GM18858 (cell line): ENCODE data around the gene CPLX4.
A peak's percentile ranks its signal among the peaks of the same experiment; 100 is the strongest.

Experiments used
- ATAC-seq: cut with Tn5 transposase; IDR thresholded peaks from one replicate; pipeline ENCODE4 v1.9.1; 2021; ENCODE audit not compliant: unreplicated experiment

Gene CPLX4, protein sequence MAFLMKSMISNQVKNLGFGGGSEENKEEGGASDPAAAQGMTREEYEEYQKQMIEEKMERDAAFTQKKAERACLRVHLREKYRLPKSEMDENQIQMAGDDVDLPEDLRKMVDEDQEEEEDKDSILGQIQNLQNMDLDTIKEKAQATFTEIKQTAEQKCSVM

GRCh38 chr18:59318460-59319050 lies at the start of gene CPLX4:
Gene CPLX4, minus strand, starts transcription at chr18:59318649. Its CDS starts 187 bp downstream, at chr18:59318462.
- no peak for ATAC-seq

- no peak for ATAC-seq
These were observed 41.9 kb upstream of the CPLX4 start for GRCh38 chr18:59360381-59360780.

- peak; percentile 6 for ATAC-seq
These were observed 41.1 kb upstream of the CPLX4 start for GRCh38 chr18:59359576-59359952.

DNA sequence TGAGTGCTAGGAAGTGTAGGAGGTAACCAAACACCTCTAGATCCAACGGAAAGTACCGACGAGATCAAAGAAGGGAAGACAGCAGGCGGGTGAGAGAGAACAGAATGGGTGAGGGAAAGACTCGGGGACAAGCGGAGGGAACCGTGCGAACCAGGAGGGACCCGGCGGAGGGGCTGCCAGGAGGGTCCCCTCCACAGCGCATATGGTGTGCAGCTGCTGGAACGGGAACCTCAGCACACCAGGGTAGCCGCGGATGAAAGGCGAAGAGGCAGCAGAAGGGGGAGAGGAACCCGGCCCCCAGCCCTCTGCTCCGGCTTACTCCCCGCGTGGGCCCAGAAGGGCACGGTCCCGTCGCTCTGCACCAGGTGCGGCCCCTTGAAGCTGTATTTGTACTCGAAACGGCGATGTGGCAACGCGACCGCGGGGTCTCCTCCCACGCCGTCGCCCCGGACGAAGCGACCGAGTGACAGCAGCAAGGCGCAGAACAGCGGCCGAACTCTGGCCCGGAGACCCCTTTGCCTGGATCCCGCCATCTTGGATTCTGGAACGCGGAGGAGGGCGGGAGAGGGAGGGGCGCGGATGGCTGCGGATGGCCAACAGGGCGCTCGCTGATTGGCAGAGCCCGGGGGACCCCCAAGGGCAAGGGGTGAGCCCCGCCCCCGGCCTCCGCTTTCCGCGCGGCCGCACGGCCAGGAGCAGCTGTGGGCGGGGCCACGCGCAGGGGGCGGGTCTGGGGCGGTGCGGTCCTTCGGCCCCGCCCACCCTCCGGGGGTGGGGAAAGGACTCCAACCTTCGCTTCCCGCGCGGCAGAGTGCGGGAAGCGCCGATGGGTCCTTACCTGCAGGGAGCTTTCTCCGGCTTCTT lies 40.5 kb upstream of the CPLX4 start, which contains the start of gene LMAN1:
TSS of gene LMAN1 (minus strand) at position 554 of the 864 bp plus-strand sequence. CDS start at position 533, 21 bp downstream.
- peak; percentile 85 for ATAC-seq

DNA sequence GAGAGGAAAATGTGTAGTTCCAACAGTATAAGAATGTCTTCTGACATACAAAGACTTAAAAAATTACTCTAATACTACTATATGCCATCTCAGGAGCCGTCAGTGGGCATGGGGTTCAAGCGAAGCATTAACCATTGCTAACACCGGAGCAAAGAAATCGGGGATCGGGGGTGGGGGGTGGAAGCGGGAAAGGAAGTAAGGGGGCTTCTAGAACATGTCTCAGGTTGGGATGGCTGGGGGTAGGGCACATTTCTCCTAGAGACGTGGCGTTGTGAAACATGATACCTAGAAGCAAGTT lies 39.9 kb upstream of the CPLX4 start:
- no peak for ATAC-seq

DNA sequence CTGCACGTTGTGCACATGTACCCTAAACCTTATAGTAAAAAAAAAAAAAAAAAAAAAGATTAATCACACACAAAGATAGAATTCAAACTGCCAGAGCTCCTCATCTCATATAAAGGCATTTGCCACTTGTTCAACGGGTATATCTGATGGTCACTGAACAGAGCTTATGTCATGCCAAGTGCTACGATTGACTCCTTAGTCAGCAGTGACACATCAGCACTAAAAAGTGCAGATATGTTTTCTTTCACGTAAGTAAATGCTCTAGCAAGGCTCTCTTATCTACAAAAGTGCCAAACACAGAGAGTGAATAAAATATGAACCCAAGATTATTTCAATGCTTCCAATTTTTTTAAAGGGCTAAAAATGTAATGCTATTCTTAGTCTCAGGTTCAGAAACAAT lies 39.5 kb upstream of the CPLX4 start:
- no peak for ATAC-seq

DNA sequence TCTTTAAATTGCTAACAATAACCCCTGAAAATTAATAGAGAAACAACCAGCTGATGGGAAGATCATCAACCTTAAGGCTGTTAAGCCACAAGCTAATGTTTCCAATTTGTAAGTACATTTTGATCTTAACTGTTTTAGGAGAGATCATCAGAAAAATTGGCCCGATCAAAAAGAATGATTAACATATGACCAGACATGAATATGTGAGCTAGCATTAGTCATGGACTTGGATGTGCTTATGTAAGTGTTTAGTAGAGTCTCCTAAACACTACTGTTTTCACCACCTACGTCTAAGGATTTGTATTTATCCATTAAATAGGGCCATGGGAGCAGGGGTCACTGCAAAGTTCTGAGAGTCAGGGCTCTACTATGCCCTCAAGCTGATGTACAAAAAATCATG lies 36.3 kb upstream of the CPLX4 start:
- no peak for ATAC-seq

DNA sequence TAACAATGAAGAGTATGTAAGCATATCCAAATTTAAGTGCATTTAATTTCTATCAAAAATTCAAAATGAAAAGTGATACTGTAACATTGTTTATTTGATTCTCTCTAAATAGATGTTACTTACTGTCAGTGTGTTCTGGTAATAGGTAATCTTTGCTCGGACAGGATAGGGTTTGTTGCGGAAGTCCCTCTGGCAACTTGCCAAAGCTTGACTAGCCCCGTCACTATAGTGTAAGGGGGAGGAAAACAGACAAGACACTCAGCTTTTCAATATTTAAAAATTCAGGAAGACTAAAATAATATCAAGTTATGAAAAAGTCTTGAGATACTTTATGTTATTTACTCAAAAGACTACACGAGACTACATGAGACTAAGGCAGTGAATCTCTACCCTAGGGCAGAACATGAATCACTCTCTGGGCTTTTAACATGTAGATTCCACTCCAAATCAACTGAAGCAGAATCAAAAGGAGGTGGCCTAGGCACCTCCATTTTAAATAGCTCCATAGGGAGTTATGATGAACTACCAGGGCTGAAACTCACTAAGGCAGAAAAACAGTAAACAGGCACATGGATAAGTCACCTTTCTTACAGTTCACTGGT lies 34.7 kb upstream of the CPLX4 start:
- no peak for ATAC-seq

DNA sequence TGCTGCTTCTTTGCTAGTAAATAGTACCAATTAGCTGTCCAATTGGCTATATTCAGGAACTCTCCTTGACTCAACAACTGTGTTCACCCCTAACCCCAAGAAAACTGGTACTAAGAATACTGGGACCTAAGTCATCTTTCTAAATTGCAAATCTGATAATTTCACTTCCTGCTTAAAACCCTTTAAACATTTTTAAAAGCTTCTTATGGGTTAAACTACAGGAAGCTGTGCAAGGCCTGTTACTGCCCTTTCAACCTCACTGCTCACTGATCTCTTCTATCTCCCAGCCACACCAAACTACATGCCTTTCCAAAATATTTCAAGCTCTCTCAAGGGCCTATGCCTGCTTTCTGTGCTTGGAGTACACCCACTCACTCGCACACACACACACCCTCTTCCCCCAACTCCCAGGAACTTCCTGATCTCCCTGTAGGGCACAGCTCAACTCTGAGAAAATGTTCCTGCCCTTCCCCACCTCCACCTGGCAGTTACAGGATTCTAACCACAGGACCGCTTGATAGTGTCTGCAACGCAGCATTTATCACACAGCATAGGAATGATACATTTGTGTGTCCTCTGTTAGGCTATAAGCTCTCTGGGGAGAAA lies 33.9 kb upstream of the CPLX4 start:
- peak; percentile 37 for ATAC-seq

GRCh38 chr18:59345556-59345955 lies 27.1 kb upstream of the CPLX4 start:
- ATAC-seq: no peak

- ATAC-seq: no peak
These were observed 26.5 kb upstream of the CPLX4 start for GRCh38 chr18:59344996-59345395.

DNA sequence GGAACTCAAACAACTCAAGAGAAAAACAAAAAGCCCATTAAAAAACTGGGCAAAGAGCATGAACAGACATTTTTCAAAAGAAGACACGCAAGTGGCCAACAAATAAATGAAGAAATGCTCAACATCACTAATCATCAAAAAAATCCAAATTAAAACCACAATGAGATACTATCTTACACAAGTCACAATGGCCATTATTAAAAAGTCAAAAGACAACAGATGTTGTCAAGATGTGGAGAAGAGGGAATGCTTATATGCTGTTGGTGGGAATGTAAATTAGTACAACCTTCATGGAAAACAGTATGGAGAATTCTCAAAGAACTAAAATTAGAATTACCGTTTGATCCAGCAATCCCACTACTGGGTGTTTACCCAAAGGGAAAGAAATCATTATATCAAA lies 25.5 kb upstream of the CPLX4 start:
- no peak for ATAC-seq

DNA sequence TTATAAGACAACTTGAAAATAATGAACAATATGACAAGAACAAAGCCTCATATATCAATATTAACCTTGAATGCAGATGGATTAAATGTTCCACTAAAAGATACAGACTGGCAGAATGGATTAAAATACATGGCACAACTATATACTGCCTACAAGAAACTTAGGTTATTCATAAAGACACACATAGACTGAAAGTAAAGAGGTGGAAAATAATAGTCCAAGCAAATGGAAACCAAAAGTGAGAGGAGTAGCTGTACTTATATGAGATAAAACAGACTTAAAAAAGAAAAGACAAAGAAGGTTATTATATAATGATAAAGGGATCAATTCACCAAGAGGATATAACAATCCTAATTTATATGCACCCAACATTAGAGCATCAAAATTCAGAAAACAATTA lies 22.4 kb upstream of the CPLX4 start:
- peak; percentile 42 for ATAC-seq

GRCh38 chr18:59340312-59340711 lies 21.9 kb upstream of the CPLX4 start:
- no peak for ATAC-seq

GRCh38 chr18:59332986-59333385 lies 14.5 kb upstream of the CPLX4 start:
- no peak for ATAC-seq

GRCh38 chr18:59328683-59329082 lies 10.2 kb upstream of the CPLX4 start:
- ATAC-seq: no peak

GRCh38 chr18:59325965-59326364 lies 7.5 kb upstream of the CPLX4 start:
- no peak for ATAC-seq

DNA sequence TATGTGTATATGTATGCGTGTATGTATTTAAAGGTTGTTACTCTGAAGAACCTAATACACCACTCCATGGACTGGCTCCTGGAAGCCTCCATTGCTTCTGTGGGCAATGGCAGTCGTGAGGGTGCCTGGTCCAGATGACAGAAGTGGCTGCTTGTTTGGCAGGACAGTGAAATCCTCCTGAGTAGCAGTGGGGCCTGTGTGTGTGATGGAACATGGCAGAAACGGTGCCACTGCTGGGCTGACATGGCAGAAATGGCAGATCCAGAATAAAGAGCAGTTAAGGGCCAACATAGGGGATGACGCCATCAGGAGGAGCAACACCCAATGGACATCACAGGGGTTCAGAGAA lies 6.1 kb upstream of the CPLX4 start:
- ATAC-seq: no peak

- no peak for ATAC-seq
These were observed 5.6 kb upstream of the CPLX4 start for GRCh38 chr18:59323931-59324622.

- no peak for ATAC-seq
These were observed 6.8 kb downstream of the CPLX4 start for GRCh38 chr18:59311631-59312030.

- no peak for ATAC-seq
These were observed 9.6 kb downstream of the CPLX4 start for GRCh38 chr18:59308938-59309260.
